Activated CD4-positive, alpha-beta T cell treated with anti-CD3 and anti-CD28 coated beads, Interleukin-2, amount 10 ng/mL, durations not matched to agents 24 days and 14 days (primary cell): ENCODE measurements around the gene TAF5. TPM values are rescaled to one million over a fixed set of nuclear protein-coding genes. Genes with fewer than 3 reads are reported as not detected.

Experiments
- DNase-seq: peaks from one replicate; pipeline ENCODE4 v3.0.0; 2022
- H3K27ac Mint-ChIP-seq: one replicate; pipeline ENCODE4 v1.8.0; 2022; ENCODE audit warnings: mild to moderate bottlenecking, mixed read lengths
- H3K27me3 Mint-ChIP-seq: one replicate; pipeline ENCODE4 v1.8.0; 2022; ENCODE audit warnings: mixed read lengths
- H3K36me3 Mint-ChIP-seq: one replicate; pipeline ENCODE4 v1.8.0; 2022; ENCODE audit warnings: low read depth, mild to moderate bottlenecking, mixed read lengths
- H3K4me1 Mint-ChIP-seq: one replicate; pipeline ENCODE4 v1.8.0; 2021; ENCODE audit warnings: mixed read lengths
- H3K4me3 Mint-ChIP-seq: one replicate; pipeline ENCODE4 v1.8.0; 2022; ENCODE audit warnings: mild to moderate bottlenecking, moderate library complexity, mixed read lengths
- H3K9me3 Mint-ChIP-seq: one replicate; pipeline ENCODE4 v1.8.0; 2021; ENCODE audit warnings: mixed read lengths
- intact Hi-C: fragments of 100-400 bp; cut with micrococcal nuclease; formaldehyde crosslinking; loops from one replicate; pipeline ENCODE4 v1.15.1; 2023
- total RNA-seq: library from RNA; stranded (reverse); gene quantifications from 2 replicates; pipeline ENCODE4 v1.2.3, GENCODE V29; 2022

The TAF5 gene
- total RNA-seq, 1 donor from 2014 or later: 12.1 TPM

DNA sequence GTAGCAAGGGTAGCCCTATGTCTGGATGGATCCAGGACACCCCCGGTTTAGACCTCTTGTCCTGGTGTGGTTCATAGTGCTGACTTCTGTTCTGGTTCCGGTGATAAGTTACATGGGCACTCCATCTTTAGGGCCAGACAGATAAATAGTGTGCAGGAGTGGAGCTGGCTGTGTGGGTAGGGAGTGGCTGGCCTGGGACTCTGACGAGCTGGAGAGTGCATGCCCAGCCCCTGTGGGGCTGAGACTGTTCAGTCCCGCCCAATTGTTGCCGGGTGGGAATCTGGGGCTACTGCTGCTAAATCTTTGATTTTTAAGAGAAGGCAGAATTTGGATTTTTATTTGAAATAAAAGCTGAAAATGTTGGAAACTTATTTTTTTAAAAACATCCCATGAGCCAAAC, 56.0 kb downstream of the TAF5 start:
- H3K4me3 Mint-ChIP-seq: no peak overlapping the region
- intact Hi-C loops: no loop called here
- no peak overlapping the region for H3K27ac Mint-ChIP-seq
- DNase-seq: no peak
- no peaks in the 10 kb centered on the region for H3K9me3 Mint-ChIP-seq
- peaks cover 10% of the 10 kb centered on the region for H3K4me1 Mint-ChIP-seq
- H3K36me3 Mint-ChIP-seq: peaks cover 74% of the 10 kb centered on the region
- H3K27me3 Mint-ChIP-seq: no peaks in the 10 kb centered on the region

GRCh38 chr10:103427866-103428265, 60.1 kb downstream of the TAF5 start:
- no peak overlapping the region for H3K4me3 Mint-ChIP-seq
- H3K4me1 Mint-ChIP-seq: peaks cover 39% of the 10 kb centered on the region

DNA sequence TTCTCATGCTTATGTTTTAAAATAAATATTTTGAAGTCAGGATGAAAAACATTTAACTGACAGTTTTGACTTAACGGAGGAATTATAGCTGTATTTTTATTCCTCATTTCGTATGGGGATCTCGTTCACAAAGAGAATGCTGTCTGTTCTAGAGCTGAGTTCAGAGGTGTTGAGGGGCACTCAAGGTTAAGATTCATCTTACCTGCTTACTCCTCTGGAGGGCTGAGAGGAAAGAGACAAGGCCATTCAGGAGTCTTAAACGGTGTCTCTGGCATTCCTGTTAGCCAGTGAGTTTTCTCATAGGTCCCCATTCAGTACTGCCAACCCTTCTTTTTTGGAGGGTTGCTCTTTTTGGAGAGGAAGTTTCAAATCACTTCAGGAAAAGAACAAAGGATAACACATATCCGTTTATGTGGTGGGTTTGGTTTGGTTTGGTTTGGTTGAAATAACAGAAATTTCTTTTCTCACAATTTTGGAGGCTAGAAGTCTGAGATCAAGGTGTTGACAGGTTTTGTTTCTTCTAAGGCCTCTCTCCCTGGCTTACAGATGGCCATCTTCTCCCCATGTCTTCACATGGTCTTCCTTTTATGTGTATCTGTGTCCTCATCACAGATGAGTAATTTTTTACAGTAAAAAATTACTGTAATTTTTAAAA, 61.3 kb downstream of the TAF5 start:
- Mint-ChIP-seq H3K9me3 (no peaks in the 10 kb centered on the region), H3K4me1 (peaks cover 39% of the 10 kb centered on the region), H3K27me3 (no peaks in the 10 kb centered on the region), H3K36me3 (peaks cover 75% of the 10 kb centered on the region), H3K4me3 (peak overlapping the region; percentile 51), H3K27ac (peak overlapping the region; percentile 75)
- intact Hi-C loops: no loop called here
- no peak for DNase-seq

More at GRCh38 chr10:103427866-103428265, 60.1 kb downstream of the TAF5 start:
- no peak for DNase-seq
- H3K36me3 Mint-ChIP-seq: peaks cover 78% of the 10 kb centered on the region
- intact Hi-C loops: no loop called here
- no peaks in the 10 kb centered on the region for H3K9me3 Mint-ChIP-seq
- H3K27me3 Mint-ChIP-seq: no peaks in the 10 kb centered on the region
- H3K27ac Mint-ChIP-seq: no peak overlapping the region

DNA sequence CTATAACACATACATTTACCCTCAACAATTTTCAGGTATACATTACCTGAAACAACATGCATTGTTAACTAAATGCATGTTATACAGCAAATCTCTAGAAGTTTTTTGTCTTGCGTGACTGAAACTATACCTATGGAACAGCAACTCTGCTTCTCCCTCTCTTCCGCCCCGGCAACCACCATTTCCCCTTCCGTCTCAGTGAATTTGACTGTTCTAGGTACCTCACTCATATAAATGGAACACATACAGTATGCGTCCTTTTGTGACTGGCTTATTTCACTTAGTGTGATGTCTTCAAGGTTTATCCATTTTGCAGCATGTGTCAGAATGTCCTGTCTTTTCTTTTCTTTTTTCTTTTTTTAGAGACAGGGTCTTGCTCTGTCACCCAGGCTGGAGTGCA, 61.9 kb downstream of the TAF5 start:
- intact Hi-C loops: loop anchor here (5.0 kb wide), 1 partner anchor 43 kb away; no protein-coding TSS in a partner anchor
- Mint-ChIP-seq H3K4me1 (peaks cover 39% of the 10 kb centered on the region), H3K4me3 (peak overlapping the region; percentile 24), H3K9me3 (no peaks in the 10 kb centered on the region), H3K27me3 (no peaks in the 10 kb centered on the region), H3K36me3 (peaks cover 75% of the 10 kb centered on the region), H3K27ac (peak overlapping the region; percentile 51)
- peak; percentile 75 for DNase-seq

DNA sequence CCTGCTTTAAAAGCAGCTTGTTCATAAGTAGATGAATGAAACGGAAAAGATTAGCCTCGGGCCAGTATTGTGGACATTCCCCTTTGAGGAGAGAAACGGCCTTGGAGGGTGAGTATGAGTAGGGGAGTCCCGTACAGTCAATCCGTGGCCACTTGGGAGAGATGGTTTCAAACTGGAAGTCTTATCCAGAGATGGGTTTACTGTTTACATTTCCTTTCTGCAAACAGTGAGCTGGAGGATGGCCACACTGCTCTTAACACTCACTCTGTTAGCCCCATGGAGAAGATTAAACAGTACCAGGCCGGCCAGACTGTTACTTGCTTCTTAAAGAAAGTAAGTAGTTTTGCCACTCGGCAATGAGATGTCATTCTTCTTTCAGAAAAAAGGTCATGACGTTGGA, 64.1 kb downstream of the TAF5 start:
- no peak overlapping the region for H3K27ac Mint-ChIP-seq
- H3K9me3 Mint-ChIP-seq: no peaks in the 10 kb centered on the region
- no peak for DNase-seq
- H3K4me1 Mint-ChIP-seq: peaks cover 34% of the 10 kb centered on the region
- no peak overlapping the region for H3K4me3 Mint-ChIP-seq
- peaks cover 80% of the 10 kb centered on the region for H3K36me3 Mint-ChIP-seq
- intact Hi-C loops: loop anchor here (5.0 kb wide), 1 partner anchor 40 kb away; no protein-coding TSS in a partner anchor
- no peaks in the 10 kb centered on the region for H3K27me3 Mint-ChIP-seq

DNA sequence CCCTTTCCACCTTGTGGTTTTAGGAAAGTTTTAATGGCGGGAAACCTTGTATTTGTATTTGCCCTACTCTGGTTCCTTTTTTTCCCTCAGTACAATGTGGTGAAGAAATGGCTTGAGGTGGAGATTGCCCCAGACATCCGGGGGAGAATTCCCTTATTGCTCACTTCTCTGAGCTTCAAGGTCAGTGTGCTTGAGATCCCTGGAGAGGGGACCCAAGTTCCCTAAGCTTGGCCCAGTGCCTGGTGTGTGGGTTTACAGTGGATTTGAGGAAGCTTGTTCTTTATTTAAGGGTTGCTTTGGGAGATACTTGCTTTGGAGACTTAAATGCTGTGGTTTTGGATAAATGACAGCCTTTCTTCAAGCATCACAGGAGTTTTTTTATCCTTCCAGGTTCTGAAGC, 66.1 kb downstream of the TAF5 start:
- H3K4me3 Mint-ChIP-seq: no peak overlapping the region
- no peaks in the 10 kb centered on the region for H3K27me3 Mint-ChIP-seq
- H3K4me1 Mint-ChIP-seq: peaks cover 28% of the 10 kb centered on the region
- H3K9me3 Mint-ChIP-seq: no peaks in the 10 kb centered on the region
- H3K36me3 Mint-ChIP-seq: peaks cover 78% of the 10 kb centered on the region
- DNase-seq: no peak
- intact Hi-C loops: loop anchor here (5.0 kb wide), 1 partner anchor 38 kb away; no protein-coding TSS in a partner anchor
- no peak overlapping the region for H3K27ac Mint-ChIP-seq

Other genes with a start within 250 kb of the TAF5 start
- gene NT5C2, start 174.7 kb upstream of the TAF5 start, total RNA-seq: 51.8 and 57.6 TPM in 2 replicates
- not detected in 2 replicates for gene RPEL1, start 122.1 kb upstream of the TAF5 start, total RNA-seq
- 0.92 and 1.4 TPM in 2 replicates for gene INA, start 90.8 kb upstream of the TAF5 start, total RNA-seq
- 19.3 and 19.7 TPM in 2 replicates for gene PCGF6, start 16.8 kb upstream of the TAF5 start, total RNA-seq
- gene ATP5MK, start 28.5 kb downstream of the TAF5 start, total RNA-seq: 477 and 504 TPM in 2 replicates
- gene PDCD11, start 28.6 kb downstream of the TAF5 start, total RNA-seq: 103 and 105 TPM in 2 replicates
- 14.0 and 17.5 TPM in 2 replicates for gene CALHM2, start 84.4 kb downstream of the TAF5 start, total RNA-seq
- gene CALHM1, start 90.9 kb downstream of the TAF5 start, total RNA-seq: not detected in 2 replicates
- gene CALHM3, start 111.3 kb downstream of the TAF5 start, total RNA-seq: not detected in 2 replicates
- 2.8 and 3.1 TPM in 2 replicates for gene NEURL1, start 125.7 kb downstream of the TAF5 start, total RNA-seq